GM19239 (cell line): Measurements from ENCODE around the gene RNF138.
A peak's percentile ranks its signal among the peaks of the same experiment; 100 is the strongest.
"Not testable (repeated sequence)": the region's sequence is repeated elsewhere in the genome, so short reads cannot be mapped to it uniquely, and the experiment has no call there.

Source experiments
- DNase-seq: peaks from one replicate; pipeline ENCODE4 v3.0.0; 2011; ENCODE audit warnings: low spot score; ENCODE audit not compliant: insufficient read length
- FAIRE-seq: peaks from 2 replicates; lab custom pipeline; 2011; peaks lifted over from hg19 to GRCh38; lab: Jason Lieb, UNC

The RNF138 gene, protein sequence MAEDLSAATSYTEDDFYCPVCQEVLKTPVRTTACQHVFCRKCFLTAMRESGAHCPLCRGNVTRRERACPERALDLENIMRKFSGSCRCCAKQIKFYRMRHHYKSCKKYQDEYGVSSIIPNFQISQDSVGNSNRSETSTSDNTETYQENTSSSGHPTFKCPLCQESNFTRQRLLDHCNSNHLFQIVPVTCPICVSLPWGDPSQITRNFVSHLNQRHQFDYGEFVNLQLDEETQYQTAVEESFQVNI

DNA sequence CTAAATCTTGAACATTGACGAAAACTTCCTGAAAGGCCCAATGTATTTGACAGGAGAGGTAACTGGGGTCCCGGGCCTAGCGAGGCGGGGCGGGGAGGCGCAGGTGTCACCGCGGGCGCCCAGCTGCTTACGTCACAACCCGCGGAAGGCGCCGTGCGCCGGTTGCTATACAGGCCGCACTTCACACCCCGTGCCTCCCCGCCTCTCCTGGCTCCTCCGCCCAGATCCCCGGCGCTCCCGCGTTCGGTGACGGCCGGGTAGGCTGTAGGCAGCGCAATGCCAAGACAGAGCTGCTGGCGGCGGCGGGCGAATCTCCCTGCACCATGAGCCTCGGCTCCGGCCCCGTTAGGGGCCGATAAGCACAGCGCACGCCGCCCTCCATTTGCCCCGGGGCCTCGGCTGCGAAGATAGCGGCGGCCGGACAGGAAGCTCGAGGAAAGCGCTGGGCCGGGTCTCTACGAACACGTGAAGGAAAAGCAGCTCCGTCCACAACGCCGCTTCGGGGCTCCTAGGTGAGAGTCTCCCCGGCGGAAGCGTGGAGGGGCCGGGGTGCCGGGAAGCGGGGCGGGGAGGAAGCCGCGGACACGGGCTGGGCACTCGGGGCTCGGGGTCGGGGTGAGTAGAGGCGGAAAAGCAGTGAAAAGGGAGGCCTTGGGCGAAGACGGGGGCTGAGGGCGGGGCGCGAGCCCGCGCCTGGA, at the start of gene RNF138:
Gene RNF138, plus strand, starts transcription at position 151 of the 698 bp plus-strand sequence. CDS start 903 bp downstream, outside the sequence.
- DNase-seq (peak; percentile 43), FAIRE-seq (no peak)

DNA sequence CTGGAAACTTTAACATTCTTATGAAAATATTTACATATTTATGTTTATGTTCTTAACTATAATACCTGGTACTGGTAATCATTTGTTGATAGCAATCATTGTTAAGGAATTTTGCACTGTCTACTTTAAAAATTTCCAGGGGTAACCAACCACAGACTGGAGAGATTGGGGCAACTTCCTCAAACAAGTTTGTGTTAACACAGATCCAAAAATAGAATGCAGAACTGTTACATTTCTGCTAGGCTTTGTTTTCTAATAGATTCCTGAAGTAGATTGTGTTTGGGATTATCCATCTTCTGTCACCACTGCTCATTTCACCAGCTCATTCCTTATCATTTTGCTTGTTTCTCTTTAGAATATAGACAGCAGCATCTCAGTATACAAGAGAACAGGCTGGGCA, 49.3 kb upstream of the RNF138 start:
- DNase-seq (no peak), FAIRE-seq (no peak)

DNA sequence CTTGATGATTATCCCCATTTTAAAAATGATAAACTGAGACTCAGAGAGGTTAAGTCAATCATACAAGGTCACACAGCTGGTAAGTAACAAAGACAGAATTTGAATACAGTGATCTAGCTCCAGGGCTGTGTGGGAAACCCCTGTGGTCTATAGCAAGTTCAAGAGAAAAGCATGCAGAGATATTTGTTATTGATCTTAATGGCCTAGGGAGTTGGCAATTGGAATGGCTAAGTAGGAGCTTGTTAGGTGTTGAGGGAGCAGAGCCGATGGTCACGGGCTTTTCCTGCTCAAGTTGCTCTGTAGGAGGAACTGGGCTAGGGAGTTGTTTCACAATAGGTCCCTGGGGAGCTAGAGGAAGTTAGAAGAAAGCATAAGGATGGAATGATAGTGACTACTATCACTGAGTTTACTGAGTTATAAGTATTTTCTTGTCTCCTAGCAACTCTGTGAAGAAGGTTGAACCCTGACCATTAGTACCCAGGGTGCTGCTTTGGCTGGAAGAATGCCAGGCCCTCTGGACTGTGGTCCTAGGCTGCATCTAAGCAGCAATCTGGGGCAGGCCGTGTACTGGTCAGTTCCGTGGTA, 43.1 kb upstream of the RNF138 start:
- FAIRE-seq, result peak; percentile 79
- no peak for DNase-seq

DNA sequence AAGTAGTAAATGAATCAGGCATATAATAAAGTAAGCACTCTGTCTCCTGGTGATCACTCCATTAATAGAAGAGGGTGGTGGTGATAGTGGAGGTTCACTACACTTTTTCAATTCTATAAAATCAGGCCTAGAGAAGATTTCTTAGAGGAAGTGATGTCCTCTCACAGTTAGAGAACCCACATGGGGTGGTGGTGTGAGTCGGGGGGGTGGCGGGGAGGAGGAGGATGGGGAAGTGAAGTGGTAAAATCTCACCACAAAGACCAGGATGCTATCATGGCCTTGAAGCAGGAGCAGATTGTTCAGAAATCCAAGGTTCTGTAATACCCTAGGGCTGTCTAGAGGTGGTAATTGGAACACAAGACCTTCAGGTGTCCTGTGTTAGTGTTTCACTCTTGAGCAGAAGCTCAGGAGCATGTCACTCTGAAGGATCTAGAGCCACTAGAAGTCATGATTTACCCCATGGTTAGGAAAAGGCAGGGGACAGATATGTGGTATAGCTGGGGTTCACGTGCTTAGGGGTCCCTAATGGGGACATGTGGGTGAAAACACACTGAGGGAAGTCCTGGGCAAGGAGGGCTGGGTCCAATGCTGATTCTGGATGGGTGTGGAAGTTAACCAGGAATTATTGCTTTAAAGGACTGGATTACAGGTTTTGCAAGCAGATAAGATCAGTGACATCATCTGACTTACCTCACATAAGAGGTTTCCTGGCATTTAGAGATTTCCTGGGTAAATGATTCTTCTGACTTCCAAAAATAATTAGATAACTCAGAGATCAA, 42.1 kb upstream of the RNF138 start:
- peak; percentile 14 for FAIRE-seq
- DNase-seq, result no peak

DNA sequence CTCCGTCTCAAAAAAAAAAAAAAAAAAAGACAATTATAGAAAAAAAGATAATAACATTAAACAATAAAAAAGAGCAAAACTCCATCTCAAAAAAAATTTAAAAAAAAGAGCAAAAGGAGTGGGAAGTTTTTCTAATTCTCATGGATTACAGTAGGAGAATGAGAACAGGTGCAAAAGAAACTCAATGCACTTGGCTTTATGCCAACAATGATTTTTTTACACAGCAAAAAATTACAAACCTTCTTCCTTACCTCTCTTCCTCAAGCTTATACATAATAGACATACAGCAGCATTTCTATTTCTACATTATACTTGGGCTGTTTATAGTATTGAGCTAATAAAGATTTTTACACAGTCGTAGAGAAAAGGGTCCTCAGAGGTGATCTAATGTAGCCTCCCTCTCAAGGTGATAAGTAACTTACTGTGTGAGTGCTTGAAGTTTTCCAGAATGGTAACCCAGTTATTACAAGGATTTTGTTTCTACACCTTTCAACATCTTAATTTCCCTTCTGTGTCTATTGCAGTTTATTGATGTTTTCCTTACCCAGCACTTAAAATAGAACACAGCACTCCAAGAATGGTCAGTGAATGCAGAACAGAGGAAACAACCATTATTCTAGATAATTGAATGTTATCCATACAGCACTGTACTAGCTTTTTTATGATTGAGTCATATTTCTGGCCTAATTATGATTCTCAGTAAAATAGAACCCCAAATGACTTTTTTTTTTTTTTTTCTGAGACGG, 34.9 kb upstream of the RNF138 start:
- FAIRE-seq, result no peak

DNA sequence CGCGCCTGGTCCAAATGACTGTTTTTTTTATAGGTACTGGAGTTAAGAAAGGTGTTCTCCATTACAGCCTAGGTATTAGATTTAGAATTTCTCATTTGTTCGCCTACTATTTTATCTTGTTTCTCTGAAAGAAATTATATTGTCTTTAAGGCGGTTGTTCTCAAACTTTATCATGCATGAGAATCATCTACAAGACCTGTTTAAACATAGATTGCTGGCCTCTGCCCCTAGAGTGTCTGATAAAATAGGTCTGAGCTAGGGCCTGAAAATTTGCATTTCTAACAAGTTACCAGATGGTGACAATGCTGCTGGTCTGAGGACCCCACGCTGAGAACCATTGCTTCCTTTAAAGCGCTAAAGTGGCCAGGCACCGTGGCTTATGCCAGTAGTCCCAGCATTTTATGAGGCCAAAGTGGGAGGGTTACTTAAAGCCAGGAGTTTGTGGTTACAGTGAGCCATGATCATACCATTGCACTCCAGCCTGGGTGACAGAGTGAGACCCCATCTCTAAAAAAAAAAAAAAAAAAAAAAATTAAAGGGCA, 34.0 kb upstream of the RNF138 start:
- FAIRE-seq (no peak), DNase-seq (no peak)

More for the DNA sequence above, 34.9 kb upstream of the RNF138 start:
- DNase-seq, result no peak

DNA sequence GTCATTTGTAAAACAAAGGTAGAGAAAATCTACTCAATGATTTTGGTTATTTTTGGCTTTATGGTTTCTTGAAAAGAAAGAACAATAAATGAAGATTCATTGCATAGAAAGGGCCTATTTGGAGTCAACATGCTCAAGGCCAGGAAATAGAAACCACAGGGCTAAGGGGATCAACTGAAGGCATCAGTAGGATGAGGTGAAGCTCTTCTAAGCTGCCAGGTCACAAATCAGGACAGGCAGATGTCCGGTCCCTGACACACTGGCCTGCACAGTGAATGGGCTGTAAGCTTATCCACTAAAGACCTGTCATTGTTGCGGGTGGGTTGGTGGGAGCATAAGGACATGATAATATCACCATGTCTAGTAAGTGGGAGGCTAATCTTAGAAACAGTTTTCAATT, 31.6 kb upstream of the RNF138 start:
- no peak for FAIRE-seq

DNA sequence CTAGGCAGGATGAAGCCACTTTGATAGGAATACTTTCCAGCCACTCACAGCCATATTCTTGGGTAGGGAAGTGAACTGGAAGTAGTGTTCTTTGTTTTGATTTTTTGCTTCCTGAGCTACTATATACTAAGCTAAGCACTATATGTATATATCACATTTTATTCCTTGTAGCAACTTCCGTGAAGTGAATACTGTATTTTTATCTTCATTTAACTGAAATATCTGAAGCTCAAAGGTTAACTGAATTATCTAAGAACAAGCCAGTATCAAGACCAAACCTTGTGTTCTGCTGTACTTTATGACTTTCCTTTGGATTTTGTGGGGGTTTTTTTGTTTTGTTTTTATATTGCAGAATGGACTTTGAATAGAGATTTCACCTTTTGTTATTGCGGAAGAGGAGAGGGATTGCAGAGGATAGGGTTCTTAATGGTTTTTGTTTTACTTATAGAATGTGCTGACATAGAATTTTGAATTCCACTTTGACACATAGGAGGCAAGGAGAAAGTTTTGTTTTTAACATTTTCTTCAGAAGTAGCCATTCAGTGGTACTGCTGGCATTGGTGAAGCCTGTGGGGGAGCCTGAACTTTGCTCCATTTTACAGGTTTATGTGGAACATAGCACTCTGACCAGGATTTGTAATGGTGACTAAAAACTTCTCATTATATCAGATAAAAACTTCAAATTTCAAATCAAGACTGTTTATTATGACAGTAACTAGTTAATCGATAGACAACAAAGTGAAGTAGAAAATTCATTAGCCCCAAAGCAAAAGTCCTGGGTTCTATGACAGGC, 24.1 kb upstream of the RNF138 start:
- DNase-seq (no peak), FAIRE-seq (no peak)

More for the DNA sequence above, 31.6 kb upstream of the RNF138 start:
- DNase-seq, result no peak

DNA sequence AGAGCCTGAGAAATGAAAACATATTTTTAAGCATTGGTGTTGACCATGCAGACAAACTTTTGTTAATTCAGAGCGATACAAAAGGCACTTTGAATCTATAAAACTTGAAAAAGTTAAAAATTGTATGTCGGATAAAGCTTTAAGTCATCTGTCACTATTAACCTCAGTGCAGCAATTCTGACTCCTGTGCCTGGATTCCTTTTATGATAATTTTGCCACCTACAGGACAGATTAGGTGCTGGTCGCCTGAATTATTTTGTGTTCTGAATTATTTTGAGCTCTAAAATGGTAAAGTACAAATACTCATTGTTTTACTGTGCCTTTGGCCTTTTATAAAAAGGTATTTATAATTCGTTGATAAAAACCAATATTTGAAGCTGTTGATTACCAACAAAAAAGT, 19.4 kb upstream of the RNF138 start:
- DNase-seq (no peak), FAIRE-seq (peak; percentile 86)

DNA sequence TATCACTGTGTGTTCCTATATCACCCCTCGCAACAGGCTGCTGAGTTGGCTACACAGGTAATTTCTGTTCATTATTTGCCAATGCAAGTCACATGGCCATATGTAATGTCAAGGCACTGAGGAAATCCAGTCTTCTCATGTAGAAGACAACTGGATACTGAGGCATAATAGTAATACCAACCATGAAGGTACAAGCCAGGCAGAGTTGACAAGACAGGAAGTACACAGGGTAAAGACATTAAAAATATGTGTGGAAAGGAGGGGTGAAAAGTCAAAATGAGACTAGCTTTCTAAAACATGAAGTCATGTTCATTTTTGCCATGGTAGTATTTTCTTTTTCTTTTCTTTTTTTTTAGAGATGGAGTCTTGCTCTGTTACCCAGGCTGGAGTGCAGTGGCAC, 17.5 kb upstream of the RNF138 start:
- FAIRE-seq, result peak; percentile 18
- DNase-seq, result no peak

DNA sequence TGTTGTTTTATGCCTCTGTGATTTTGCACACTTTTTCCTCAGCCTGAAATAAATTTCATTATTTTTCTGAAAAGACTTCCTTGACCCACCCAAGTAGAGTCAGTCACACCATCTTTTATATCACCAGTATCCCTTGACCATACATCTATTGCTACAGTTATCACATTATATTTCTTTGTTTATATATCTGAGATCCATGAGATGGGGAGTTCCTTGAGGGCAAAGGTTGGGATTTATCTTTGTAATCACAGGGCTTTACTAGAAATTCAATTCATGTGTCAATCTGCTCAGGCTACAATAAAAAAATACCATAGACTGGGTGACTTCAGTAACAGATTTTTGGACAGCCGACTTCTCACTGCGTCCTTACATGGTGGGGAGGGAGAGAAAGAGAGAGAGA, 12.8 kb upstream of the RNF138 start:
- FAIRE-seq (no peak), DNase-seq (no peak)

DNA sequence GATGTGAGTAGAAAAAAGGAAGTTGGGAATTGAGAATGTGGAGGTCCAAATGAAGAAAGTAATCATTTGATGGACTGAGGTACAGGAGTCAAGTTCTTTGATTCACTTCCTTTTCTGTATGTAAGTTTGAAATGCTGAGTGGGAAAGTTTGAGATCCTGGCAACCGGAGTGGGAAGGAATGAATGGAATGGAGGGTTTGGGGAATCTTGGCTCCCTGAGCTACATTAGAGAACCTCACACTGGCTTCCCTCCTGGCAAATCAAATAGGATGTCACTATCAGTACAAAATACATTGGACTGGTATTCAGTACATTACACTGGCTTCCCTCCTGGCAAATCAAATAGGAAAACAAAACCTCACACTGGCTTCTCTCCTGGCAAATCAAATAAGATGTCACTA, 9.8 kb upstream of the RNF138 start:
- no peak for DNase-seq
- no peak for FAIRE-seq

DNA sequence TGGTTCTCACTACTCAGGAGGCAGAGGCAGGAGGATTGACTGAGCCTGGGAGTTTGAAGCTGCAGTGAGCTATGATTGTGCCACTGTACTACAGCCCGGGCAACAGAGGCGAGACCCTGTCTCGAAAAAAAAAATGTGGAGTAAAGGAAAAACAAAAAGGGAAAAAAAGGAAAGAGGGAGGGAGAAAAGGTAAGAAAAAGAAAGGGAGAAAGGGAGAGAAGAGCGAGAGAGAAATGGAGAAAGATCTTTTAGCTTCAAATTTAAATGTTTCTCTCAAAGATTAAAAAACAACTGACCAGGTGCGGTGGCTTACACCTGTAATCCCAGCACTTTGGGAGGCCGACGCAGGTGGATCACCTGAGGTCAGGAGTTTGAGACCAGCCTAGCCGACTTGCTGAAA, 7.9 kb upstream of the RNF138 start:
- DNase-seq (no peak), FAIRE-seq (no peak)

DNA sequence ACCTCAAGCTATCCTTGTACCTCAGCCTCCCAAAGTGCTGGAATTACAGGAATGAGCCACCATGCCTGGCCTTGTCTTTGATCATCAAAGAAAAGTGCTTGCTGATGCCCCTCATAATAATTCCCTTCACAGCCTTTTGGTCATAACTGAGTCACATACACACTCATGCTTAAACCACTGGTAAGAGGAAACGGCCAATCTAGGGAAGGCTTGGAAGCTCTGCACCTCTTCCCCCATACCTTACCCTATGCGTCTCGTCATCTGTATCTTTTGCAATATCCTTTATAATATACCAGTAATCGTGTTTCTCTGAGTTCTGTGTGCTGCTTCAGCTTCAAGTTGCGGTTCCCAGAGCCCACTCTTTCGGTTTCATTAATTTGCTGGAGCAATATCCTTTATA, 4.8 kb upstream of the RNF138 start:
- DNase-seq (no peak), FAIRE-seq (no peak)

DNA sequence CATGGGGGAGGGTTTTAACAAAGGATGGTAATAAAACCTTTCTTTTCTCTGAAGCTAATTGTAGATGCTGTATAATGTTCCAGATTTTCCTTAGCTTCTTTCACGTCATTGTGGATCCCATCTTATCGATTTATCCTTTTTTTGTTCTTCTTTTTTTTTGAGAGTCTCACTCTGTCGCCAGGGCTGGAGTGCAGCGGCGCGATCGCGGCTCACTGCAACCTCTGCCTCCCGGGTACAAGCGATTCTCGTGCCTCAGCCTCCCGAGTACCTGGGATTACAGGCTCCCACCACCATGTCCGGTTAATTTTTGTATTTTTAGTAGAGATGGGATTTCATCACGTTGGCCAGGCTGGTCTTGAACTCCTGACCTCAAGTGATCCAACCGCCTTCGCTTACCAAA, 843 bp upstream of the RNF138 start:
- DNase-seq, FAIRE-seq: not testable (repeated sequence)

DNA sequence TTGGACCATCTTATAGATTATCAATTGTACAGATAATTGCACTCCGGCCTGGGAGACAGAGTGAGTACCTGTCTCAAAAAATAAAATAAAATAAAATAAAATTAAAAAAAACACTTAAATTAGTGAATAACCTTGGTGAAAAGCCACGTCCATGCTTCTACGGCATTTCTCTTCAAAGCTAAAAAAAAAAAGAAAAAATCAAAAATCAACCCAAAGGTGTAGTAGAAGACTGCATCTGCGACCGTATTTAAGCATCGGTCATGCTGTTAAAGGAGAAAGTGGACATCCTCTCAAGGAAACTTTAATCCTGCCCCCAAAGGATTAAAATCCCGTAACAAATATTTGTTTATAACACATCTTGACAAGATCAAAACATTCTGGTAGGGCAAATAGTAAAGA, 350 bp upstream of the RNF138 start:
- DNase-seq, result no peak
- peak; percentile 89 for FAIRE-seq

DNA sequence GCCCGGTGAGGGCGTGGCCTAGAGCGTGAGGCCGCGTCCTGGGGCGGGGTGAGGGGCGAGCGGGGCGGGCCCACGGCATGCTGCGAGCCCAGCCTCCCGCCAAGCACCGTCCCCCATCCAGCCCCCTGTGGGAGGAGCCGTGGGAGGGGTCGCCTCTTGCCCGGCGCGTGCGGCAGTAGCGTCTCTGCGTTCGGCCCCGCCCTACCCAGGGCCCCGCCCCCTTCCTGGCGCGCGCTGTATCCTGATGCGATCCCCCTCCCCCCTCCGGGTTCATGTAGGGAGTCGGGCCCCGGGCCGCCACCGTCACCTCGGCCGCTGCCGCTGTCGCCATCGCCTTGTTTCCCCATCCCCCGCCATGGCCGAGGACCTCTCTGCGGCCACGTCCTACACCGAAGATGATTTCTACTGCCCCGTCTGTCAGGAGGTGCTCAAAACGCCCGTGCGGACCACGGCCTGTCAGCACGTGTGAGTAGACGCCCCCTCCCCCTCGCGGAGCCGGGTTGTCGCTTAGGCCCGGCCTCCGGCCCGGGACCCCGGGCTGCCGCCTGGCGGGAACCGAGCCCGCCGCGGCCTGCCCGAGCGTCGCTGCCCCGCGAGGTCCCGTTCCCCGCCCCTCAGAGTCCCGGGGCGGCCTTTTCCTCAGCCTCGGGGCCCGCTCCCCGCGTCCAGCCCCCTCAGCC, 888 bp downstream of the RNF138 start:
- FAIRE-seq (peak; percentile 91), DNase-seq (peak; percentile 76)

DNA sequence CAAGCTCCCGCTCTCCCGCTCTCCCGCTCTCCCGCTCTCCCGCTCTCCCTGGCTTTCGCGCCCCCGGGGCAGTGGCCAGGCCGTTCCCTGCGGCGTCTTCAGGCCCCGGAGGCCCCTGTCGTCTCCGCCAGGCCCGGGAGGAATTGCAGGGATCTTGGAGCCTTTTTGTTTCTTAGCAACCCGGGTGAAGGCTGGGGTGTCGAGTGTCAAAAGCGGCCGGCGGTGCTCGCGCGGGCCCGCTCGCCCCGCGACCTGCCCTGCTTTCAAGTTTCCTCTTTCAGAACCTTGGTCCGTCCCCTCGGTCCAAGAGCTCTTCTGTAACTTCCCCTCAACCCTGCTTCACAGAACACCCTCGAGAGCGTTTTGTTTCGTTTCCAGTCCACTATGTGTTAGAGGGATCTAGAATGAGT, 1.4 kb downstream of the RNF138 start:
- FAIRE-seq (peak; percentile 83), DNase-seq (peak; percentile 41)
